Hematopoietic multipotent progenitor cell (in vitro differentiated cells): ENCODE results near the gene SLCO4C1. TPM values are rescaled to one million over a fixed set of nuclear protein-coding genes. Genes with fewer than 3 reads are reported as not detected.

Experiments used
- total RNA-seq: library from RNA; depleted of rRNA; stranded (reverse); fragments of >200 nt; gene quantifications from one replicate; pipeline ENCODE4 v1.2.3, GENCODE V29; 2012

Gene SLCO4C1
- total RNA-seq, 1 donor, result under 0.01 TPM

Other genes with a start within 250 kb of the SLCO4C1 start
- not detected for gene SLCO6A1, start 202.7 kb upstream of the SLCO4C1 start, total RNA-seq